NCI-H510A (cell line): Measurements from ENCODE around the gene TP73.

ENCODE experiments used
- DNase-seq: peaks from one replicate; lab custom pipeline; 2025; lab: John Stamatoyannopoulos, UW

Gene TP73

DNA sequence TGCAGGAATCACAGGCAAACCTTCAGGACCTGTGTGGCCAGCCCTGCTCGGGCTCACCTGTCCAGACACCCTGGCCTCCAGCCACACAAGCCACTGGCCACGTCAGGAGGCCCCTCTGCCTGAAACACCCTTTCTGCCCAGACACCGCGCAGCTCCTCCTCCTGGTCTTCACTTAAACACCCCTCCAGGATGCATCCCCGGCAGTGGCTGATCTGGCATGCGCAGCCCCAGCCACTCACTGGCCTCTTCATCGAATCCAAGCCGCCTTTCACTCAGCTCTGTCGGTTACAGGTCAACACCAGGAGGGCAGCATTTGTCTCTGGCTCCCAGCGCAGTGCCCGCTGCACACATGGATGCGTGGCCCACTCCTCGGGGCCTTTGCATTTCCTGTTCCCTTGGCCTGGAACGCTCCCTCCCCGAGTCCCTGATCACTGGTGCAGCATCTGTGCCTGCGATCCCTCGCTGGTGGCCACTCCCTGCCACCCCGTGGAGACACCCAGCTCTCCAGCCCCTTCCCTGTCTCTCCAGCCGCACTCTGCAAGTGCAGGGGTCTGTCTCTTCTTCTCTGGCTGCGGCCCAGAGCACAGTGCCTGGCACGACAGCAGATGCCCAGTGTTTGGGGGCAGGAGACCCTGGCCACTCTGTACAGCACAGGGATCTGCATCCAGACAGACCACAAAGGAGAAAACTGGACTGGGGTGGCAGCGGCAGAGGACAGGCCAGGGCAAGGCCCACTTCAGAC is 18.1 kb upstream of the TP73 start:
- no peak for DNase-seq

DNA sequence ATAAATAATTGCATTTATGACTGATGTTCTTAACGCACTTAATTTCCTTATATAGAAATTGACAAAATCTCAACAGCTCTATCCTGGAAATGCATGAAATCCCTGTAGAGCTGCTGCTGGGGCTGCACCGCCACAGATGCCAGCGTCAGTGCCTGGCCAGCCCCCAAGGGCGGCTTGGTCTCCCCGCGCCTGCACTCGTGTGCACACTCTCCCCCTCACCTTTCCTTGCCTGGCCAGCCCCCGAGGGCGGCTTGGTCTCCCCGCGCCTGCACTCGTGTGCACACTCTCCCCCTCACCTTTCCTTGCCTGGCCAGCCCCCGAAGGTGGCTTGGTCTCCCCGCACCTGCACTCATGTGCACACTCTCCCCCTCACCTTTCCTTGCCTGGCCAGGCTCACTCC is 16.2 kb upstream of the TP73 start:
- no peak for DNase-seq

DNA sequence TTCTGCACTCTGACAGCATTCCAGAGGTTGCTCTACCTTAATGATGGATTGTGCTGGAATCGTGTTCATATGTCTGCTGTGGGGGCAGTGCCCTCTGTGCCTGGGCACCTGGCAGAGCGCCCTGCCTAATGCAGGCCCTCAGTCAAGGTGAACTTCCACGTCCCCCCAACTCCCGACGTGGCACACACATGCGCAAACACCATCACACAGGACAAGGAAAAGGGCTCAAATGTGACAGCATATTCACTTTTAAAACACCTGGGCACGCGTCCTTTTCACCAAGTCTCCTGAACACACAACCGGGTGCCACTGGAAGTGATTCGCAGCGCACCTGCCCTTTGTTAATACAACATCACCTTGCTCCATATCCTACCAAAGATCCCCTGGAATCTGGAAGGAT is 15.8 kb upstream of the TP73 start:
- DNase-seq = no peak

DNA sequence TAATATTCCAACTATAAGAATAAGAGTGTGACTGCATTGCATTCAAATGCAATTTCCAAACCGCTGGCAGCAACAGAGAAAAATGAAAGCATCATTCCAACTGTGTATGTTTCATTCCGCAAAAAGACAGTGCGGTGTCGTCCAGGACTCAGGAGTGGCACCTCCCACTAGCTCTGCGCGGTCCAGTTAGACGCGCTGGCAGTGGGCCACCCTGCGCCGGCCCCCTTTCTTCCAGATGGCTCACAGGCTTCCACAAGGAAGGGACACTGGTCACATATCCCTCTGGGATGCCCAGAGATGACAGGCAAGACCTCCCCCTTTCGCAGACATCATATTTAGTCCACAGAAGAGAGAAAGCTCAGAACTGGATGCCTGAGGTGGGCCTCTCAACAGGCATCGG is 14.3 kb upstream of the TP73 start:
- no peak for DNase-seq

DNA sequence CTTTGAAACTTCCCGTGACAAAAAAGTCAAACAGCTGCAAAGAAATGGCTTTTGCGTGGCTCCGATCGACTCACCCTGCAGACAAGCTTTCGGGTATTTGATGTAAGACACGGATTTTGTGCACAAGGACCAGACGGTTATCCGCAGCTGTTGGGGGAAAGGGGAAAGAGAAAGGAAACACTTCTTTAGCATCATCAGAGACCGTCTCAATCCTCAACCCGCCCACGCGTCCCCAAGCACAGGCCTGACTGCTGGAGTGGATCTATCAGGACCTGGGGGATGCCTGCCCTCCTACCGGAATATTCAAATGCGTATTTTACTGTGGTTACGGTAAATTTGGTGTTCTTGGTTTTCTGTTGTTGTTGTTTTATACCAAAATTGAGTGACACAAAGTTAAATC is 13.6 kb upstream of the TP73 start:
- no peak for DNase-seq

DNA sequence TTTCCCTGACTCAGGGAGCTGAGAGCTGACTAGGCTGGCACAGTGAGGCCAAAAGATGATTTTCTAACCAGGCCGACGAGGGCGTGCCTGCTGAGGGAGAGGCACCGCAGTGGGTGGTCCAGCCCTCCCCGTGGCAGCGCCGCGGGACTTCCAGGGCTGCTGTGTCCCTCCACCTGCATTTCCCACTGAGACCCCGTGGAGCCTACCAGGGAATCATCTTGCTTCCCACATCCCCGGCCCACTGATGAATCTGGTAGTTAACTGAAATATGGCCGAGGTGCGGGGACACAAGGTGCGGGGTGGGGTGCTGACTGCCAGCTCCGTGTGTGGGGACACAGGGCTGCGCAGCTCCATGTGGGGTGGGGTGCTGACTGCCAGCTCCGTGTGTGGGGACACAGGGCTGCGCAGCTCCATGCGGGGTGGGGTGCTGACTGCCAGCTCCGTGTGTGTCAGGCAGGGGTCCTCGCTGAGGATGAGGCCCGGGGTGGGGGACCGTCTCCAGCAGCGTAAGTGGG is 12.9 kb upstream of the TP73 start:
- no peak for DNase-seq

DNA sequence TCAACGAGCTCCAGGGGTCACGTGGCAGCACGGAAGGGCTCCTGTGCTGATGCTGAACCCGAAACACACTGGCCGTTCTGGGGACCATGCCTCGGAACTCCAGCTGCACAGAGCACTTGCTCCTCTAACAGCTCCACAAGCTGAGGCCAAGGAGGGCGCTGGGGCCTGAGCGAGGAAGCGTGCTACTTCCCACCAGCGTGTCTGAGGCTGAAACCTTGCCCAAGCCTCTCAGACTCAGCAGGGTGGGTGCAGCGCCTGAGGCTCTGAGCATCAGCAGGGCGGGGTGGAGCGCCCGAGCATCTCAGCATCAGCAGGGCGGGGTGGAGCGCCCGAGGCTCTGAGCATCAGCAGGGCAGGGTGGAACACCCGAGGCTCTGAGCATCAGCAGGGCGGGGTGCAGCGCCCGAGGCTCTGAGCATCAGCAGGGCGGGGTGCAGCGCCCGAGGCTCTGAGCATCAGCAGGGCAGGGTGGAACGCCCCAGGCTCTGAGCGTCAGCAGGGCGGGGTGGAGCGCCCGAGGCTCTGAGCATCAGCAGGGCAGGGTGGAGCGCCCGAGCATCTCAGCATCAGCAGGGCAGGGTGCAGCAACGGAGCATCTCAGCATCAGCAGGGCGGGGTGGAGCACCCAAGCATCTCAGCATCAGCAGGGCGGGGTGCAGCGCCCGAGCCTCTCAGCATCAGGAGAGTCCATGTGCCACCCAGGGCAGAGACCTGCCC is 12.0 kb upstream of the TP73 start:
- DNase-seq = no peak

DNA sequence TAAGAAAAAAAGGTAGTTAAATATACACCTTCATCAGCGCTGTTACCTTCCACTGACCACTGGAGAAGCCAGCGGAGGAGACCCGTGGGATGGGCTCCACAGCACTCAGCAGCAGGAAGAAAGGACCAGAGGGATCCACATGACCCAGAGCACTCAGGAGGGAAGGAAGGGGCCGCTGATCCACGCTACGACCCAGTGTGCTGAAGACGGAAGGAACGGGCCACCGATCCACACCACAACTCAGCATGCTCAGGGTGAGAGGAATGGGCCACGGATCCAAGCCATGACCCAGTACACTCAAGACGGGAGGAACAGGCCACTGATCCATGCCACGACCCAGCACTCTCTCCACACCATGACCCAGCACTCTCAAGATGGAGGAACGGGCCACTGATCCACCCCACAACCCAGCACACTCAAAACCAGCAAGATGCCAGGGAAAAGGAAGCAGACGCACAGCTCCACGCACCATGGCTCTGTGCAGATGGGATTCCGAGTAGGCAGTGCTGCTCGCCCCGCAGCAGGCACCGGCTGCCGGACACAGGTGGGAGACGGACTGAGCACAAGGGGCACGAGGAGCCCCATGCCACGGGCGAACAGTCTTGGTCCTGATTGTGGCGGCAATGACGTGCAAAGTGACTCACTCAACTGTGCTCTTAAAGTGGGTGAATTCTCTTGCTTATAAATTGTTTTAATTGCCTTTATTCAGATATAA is 11.1 kb upstream of the TP73 start:
- no peak for DNase-seq

DNA sequence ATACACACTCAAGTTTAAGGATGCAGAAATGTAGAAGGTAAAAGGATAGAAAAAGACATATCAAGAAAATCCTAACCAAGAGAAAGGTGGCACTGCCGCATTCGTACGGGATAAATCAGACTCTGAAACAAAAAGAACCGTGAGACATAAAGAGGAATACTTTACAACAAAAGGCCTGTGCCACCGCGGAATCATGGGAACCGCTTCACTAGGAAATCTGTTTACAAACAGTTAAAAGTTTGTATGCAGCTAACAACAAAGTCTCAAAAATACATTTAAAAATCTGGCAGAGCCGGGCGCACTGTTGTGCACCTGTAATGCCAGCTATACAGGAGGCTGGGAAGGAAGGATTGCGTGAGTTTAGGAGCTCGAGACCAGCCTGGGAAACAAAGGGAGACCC is 10.5 kb upstream of the TP73 start:
- DNase-seq = no peak

DNA sequence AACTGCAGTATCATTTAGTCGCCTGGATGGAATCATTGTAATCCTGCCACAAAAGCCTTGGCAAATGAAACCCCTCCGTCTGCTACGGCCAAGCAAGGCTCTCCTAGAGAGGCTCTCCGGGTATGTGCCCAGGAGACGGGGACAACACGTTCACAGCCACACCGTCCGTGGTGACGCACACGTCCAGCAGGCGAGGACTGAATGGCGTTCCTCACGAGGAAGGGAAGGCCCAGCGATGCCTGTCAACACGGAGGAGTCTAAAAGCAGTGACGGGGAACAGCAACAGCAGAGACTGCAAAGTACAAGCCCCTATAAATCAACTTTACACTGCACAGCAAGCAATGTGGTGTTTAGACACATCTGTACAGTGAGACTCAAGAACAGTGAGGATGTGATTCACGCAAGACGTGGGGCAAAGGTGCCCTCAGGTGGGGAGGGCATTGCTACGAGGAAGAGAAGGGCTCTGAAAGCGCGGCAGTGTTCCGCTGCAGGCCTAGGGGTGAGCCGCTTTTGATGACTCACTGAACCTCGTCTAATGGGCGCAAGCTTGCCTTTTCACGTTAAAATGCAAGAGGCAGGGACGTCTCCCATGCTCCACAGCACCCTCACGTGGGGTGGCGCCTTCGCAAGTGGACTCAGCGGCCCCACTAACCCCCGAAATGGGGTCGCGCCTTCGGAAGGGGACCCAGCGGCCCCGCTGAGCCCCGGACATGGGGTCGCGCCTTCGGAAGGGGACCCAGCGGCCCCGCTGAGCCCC is 9.2 kb upstream of the TP73 start:
- no peak for DNase-seq

DNA sequence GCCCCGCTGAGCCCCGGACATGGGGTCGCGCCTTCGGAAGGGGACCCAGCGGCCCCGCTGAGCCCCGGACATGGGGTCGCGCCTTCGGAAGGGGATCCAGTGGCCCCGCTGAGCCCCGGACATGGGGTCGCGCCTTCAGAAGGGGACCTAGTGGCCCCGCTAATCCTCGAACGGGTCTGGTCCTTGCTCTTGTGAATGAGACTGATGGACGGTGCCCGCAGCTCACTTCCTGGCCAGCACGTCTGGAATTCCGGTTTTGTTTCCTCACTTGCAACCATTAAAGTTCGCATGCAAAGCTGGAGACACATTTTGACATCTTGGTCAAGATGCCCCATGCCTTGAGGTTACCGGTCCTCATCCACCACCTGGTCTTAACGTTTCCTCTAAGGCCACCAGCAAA is 8.0 kb upstream of the TP73 start:
- no peak for DNase-seq

DNA sequence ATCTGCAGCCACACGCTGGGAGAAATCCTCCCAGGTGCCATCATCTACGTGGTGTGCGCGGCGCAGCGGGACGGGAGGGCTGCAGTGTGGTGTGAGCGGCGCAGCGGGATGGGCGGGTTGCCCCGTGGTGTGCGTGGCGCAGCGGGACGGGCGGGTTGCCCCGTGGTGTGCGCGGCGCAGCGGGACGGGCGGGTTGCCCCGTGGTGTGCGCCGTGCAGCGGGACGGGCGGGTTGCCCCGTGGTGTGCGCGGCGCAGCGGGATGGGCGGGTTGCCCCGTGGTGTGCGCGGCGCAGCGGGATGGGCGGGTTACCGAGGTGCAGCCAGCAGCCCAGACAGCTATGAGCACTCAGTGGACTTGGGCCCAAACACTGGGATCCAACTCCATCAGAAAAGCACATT is 7.1 kb upstream of the TP73 start:
- no peak for DNase-seq

DNA sequence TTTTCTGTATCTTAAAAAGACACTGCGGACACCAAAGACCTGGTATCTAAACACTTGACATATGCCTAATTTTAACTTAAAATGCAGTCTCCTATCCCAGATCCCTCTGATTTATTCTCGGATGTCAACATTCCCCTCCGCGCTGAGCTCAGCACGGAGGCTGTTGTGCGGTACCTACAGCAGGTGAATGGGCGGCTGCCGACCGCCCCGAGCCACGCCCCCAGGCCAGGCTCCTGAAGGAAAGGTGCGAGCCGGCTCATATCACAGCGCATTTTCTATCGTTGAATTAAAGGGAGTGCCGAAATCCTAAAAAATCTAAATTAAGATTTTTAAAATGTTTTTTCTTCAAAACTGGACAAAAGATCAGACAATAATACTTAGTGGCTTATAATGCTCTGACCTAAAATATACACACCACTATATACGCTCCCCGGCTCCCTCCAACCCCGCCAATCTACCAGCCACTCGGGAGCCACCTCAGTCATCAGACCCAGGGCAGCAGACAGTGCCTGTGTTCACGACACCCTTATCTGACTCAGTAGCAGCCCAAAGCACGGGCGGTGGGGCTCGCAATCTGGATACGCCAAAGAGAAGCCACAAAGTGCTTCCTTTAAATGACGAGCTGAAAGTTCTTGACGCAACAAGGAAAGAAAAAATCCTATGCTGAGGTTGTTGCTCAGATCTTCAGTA is 6.5 kb upstream of the TP73 start:
- DNase-seq = no peak

DNA sequence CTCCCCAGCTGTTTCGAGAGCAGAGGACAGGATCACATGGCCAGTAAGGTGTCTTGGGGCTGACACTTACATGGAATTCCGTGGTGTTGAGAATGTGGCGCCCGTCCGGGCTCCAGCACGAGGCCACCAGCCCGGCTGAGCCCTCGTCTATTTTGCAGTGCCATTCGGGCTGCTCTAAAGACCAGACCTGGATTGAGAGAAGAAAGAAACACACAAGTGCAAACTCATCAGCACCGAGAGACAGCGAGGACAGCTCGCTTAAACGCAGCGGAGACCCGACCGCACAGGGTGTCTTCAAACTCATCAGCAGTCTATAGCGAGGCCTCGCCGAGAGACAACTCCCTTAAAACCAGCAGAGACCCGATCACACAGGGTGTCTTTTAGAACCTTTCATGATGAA is 5.7 kb upstream of the TP73 start:
- no peak for DNase-seq

DNA sequence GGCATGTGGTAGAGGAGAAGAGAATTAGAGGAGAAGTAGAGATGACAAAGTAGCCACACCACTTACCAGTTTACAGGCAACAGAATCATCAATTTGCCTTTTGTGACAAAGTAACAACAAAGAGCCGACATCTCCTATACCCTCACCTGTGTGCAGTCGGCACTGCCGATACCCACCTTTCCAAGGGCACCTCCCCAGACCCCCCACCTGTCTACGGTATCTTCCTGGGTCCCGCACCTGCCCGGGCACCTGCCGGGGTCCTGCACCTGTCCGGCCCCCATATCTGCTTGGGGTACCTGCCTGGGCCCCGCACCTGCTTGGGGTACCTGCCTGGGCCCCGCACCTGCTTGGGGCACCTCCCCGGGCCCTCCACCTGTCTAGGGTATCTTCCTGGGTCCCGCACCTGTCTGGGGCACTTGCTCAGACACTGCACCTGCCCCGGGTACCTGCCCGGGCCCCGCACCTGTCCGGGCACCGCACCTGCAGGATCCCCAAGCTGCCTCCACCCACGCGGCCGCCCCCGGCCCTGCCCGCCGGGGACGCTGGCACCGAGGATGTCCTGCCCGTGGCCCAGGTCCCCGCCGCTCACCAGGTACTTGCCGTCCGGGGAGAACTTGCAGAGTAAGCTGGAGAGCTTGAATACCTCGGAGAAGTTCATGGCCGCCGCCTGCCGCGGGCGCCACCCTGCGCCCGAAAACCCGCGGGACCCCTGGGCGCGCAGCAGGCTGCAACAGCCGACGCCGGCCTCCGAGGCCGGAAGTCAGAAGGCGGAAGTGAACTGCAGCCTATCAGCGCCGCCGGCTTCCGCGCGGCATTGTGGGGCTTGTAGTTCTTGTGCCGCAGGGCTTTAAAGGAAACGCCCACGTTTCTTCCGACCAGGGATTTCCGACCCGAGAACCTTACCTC is 2.7 kb upstream of the TP73 start, which contains the start of gene WRAP73:
TSS of gene WRAP73 (minus strand) at position 762 of the 906 bp plus-strand sequence. CDS start at position 658, 104 bp downstream.
- DNase-seq = peak; percentile 71

DNA sequence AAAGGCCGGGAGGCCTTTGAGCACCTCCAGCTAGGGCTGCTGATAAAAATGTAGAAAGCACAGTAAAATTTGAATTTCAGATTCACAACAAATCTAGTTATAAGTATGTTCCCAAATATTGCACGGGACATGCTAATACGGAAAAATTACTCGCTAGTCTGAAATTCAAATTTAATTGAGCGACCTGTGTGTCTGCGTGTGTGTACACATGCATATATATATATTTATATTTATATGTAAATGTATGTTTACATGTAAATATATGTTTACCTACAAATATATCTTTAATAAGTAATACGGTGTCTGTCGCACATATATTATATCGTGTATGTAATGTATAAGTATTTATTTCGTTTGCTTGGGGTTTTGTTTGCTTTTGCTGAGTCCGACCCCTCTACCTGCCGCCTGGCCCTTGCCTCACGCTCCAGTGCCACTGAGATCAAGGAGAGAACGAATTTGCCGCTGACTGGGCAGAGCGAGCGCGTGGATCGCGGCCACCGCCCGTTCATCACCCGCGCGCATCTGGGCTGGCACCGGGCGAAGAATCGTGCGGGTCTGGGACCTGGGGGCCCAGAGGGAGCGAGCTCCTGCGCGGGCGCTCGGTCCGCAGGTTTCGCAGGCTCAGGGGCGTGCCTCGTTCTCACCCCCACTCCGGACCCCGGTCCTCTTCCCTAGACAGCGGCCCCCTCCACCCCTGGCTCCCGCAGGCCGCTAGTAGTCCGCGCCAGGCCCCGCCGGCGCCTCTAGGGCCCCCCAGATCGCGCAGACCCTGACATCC is 1.9 kb upstream of the TP73 start:
- no peak for DNase-seq

DNA sequence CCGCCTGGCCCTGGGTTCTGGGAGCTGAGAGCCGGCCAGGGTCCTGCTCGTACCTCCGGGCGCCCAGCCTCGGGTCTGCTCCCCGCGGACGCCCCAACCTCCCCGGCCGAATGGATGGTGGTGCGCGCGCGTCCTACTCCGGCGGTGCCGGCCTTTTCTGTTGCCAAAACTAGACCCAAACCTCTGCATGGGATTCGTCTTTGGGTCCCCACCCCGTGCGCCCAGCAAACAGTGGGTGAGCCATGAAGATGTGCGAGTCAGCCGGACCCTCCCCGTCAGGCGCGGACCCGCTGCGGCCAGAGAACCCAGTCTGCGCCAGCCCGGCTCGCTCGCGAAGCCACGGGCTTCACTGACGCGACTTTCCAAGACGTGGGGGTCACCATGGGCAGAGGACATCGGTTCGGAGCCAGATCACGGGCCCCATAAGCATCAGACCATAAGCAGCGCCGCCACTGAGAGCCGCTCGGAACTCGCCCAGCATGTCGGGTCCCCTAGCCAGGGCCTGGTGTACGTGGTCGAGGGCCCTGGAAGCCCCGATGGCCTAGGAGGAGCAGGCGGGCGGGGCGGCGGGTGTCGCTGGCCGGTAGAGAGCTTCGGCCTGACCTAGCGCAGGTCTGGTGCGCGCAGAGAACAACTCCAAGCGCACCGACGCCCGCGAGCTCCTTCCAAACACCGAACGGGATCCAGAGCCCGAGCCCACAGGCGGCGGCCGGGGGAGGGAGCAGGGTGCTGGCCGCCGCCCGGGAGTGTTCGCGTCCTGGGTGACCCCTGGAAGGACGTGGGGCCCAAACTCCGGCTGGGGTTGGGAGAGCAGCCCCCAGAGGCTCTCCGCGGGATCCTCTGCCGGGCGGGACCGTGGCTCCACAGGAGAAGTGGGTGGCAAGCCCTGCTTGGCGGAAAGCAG is 1.0 kb upstream of the TP73 start:
- DNase-seq = no peak

DNA sequence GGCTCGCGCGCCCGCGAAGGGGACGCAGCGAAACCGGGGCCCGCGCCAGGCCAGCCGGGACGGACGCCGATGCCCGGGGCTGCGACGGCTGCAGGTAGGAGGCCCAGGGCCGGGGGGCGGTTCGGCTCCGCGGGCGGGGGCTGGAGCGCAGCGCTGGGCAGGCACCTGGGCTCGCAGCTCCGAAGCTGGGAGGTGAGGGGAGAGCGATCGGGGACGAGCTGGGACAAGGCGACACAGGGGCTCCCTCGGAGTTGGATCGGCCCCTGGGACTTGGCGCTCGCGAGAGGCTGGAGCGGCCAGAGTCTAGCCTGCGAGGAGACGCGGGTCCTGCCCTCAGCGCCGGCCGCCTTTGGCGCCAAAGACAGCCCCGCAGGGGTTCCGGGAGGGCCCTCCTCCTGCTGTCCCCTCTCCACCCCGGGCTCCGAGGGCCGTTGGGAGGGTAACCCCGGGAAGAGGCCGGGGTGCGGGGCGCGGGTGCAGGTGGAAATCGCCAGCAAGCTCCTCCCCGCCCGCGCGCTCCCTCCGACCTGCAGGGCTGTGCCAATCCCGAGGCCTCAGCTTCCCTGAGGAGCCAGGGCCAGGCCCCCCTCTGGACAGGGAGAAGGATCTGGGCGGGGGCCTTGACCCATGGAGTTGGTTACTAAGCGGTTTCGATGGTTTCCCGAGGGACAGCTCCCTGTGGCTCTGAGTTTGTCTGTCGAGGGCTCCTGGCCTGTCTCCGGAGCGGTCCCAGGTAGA is 401 bp downstream of the TP73 start:
- peak; percentile 38 for DNase-seq
